GM19328 (cell line): ENCODE data around the gene PRR12.
A peak's percentile ranks its signal among the peaks of the same experiment; 100 is the strongest.

Experiments used
- ATAC-seq: cut with Tn5 transposase; IDR thresholded peaks from one replicate; pipeline ENCODE4 v1.9.1; 2021; ENCODE audit warnings: mild to moderate bottlenecking, moderate library complexity; ENCODE audit not compliant: unreplicated experiment

PRR12 gene

DNA sequence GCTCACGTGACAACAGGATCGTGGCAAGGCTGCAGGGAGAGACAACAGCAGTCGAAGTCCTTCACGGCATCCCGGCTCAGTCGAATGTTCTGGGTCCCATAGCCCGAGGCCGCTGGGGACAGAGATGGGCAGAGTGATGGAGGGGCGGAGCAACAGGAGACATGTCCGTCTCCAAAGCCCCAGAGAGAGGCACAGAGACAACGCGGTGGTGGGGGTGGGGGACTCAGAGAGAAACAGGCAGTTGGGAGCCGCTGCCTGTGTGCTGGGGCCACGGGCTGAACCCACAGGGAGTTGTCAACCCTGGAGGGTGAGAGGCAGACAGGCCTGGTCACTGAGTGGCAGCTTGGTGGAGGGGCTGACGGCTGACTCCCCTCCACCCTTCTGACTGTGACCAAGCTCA lies 31.1 kb upstream of the PRR12 start:
- ATAC-seq, result no peak

DNA sequence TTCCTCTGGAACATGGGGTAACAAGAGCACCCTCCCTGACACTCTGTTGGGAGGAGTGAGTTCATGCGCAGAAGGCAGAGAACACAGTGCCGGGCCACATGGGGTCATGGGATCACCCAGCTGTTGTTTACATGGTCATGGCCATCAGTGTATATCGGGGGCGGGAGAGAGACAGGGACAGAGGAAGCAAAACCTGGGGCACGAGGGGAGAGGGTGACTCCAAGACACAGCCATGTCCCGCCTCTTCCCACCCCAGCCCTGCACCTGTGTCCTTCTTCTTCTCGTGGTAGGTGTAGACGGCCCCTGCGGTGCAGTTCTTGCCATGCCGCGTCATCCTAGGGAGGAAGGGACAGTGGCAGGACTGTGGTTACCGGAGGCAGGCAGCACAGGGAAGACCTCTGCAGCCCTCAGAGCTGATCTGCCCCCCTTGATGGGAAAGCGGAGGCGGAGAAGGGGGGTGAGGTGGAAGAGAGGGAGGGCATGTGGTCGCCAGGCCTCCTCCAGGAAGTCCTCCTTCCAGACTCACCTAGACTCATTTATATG lies 30.6 kb upstream of the PRR12 start:
- ATAC-seq, result no peak

DNA sequence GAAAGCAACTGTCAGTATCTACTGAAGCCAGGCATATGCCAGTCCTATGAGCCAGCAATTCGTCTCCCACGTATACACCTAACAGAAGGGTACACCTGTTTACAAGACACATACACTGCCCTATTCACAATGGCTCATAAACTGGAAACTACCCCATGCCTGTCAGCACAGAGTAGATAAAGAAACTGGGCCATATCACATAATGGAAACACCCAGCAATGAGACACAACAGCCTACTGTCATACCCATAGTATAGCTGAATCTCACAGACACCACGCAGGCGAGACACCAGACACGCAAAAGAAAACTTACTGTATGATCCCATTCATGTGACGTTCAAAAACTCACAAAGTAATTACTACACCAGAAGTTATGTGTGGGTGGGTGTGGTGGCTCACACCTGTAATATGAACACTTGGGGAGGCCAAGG lies 26.4 kb upstream of the PRR12 start:
- no peak for ATAC-seq

DNA sequence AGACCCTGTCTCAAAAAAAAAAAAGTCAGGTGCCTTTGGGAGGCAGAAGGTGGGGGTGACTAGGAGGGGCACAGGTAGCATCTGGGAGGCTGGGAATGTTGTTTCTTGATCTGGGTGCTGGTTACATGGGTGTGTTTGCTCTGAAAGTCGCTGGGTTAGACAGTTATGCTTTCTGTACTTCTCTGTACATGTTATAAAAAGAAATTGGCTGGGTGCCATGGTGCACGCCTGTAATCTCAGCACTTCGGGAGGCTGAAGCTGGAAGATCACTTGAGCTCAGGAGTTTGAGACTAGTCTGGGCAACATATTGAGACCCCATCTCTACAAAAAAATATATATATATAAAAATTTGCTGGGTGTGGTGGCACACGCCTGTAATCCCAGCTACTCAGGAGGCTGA lies 25.7 kb upstream of the PRR12 start:
- ATAC-seq, result no peak

DNA sequence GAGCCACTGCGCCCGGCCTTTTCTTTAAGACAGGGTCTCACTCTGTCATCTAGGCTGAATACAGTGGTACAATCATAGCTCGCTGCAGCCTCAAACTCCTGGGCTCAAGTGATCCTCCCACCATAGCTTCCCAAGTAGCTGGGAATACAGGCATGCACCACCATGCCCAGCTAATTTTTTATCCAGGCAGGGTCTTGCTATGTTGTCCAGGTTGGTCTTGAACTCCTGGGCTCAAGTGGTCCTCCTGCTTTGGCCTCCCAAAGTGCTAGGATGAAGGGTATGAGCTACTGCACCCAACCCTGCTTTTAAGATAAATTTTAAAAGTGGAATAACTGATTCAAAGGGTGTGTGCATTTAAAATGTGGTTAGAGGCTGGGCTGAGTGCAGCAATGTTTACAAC lies 24.7 kb upstream of the PRR12 start:
- no peak for ATAC-seq

- no peak for ATAC-seq
Observed at GRCh38 chr19:49567861-49568441, 23.0 kb upstream of the PRR12 start.

DNA sequence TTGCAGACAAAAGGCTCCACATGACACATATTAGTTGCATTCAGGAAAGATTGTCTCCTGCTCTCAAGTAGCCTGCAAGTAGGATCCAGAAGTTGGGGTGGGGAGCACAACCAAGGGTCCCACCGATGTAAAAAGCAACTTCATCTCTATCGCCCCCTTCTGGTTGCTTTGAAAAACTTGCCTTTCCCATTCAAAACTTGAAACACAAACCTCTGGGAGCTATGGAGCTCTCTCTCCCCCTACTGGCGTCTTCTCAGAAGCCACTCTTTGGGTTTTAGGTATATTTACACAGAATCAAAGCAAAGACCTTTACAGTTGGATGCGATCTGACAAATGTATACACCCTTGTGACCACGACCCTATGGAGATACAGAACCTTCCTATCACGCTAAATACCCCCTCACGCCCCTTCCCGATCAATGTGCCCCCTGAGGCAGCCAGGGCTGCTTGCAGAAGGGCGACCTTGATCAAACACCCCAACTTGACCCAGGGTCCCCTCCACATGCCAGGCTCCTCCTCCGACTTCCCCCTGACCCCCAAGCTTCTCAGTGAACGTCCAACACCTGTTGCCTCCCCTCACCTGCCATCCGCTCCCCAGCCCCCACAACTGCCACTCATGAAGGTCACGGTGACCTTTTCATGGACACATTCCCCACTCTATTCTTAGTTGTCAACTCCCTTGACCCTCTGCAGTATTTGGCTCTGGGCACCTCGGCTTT lies 20.7 kb upstream of the PRR12 start:
- no peak for ATAC-seq

DNA sequence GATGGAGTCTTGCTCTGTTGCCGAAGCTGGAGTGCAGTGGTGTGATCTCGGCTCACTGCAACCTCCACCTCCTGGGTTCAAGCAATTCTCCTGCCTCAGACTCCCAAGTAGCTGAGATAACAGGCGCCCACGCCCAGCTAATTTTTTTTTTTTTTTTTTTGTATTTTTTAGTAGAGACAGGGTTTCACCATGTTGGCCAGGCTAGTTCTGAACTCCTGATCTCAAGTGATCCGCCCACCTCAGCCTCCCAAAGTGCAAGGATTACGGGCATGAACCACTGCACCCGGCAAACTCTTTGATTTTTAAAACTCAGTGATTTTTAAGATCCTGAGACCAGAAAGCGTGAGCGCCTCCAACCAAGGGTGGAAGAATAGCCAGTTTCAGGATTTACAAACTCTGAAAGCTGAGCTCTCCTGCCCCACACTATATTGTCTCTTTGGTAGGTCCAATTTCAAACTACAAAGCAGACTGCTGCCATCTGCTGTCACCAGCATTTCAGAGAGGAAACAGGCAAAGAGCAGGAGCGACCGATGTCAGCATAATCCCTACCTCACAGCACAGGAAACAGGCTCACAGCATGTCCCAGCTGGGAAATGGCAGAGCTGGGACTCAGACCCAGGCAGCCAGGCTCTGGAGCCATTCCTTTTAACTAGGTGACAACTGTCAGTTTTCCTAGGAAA lies 19.8 kb upstream of the PRR12 start:
- no peak for ATAC-seq

DNA sequence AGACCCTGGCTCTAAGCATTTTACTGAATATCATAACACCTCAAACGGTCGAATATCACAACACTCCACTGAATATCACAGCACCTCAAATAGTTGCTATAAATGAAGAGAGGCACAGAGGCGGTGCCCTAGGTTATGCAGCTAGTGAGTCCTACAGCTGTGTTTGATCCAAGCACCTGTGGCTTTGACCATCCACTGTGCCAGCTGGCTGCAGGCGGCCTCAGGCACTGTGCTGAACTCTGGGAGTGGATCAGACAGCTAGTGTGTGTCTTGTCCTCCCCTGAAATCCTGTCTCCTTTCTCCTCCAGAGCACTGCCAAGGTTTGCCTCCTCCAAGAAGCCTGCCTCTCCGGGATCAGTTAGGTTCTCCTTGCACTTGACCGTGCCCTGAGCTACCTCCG lies 18.0 kb upstream of the PRR12 start:
- no peak for ATAC-seq

GRCh38 chr19:49573425-49573824 lies 17.6 kb upstream of the PRR12 start:
- ATAC-seq, result no peak

GRCh38 chr19:49574206-49574755 lies 16.7 kb upstream of the PRR12 start:
- no peak for ATAC-seq

DNA sequence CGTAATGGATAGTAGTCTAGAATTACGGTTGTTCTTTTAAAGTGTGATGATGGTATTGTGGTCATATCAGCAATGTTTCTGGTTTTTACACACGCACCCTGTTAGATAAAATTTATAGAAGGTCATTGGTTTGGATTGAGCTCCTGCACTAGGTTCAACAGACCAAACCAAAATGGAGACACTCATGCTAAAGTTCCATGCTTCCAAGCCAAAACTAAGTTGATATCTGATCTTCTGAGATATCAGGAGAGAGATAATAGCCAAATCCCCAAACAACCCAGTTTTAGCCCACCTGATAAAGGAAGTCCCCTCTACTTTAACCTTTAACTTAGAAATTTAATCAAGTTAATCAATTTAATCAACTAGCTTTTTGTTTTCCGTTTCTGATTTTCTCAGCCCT lies 11.8 kb upstream of the PRR12 start:
- ATAC-seq, result no peak

DNA sequence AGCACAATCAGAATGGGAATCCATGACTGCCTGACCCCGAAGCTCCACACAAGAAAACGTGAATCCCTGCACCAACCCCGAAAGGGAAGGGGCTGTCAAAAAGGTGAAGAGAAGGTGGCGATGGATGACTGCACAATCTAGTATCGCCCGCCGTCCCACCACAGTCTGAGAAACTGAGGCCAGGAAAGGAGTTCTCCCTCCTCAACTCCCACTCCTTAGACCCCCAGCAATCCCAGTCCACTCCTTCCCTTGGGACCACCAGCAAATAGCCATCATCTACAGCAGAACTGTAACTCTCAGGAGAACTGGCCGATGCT lies 11.1 kb upstream of the PRR12 start:
- no peak for ATAC-seq

DNA sequence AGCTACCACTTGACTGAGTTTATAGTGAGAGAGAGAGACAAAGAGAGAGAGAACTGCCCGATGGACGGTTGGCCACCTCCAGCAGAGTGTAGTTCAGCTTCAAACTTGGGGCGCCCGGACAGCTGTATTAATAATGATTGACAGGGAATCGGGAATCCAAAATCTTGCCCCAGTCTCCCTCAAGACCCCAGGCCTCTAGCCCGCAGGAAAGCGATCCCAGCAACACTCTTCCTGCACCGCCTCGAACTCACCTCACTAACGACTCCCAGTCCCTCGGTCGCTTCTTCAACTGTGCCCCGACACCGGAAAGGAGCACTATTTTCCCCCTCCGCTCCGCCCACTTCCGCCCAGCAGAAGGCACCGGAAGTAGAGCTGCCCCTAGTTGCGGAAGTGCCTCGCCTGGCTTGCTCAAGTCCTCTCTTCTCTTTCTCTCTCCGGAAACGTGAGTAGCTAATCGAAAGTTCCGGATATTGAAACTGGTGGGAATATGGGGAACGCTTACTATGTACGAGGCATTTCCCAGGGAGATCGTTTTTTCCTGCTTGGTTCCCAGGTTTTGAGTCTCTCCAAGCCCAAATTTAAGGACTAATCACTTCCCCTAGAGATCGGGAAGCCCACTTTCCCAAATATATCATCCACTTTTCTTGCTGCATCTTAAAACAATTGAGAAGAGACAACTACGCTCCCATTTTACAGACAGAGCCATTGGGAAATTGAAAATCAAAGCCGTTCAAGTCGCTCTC lies 10.5 kb upstream of the PRR12 start, which contains the start of gene NOSIP:
Gene NOSIP, minus strand, starts transcription at position 293 of the 743 bp plus-strand sequence. CDS start 19,865 bp downstream, outside the sequence.
- ATAC-seq, result peak; percentile 73

GRCh38 chr19:49581007-49581508 lies 9.9 kb upstream of the PRR12 start, which contains the start of gene PRRG2:
Gene PRRG2 (plus strand): TSS chr19:49581316. CDS start chr19:49583220, 1,904 bp downstream.
- no peak for ATAC-seq

GRCh38 chr19:49583239-49583638 lies 7.7 kb upstream of the PRR12 start:
- no peak for ATAC-seq

- ATAC-seq, result no peak
Observed at GRCh38 chr19:49585023-49585422, 6.0 kb upstream of the PRR12 start.

DNA sequence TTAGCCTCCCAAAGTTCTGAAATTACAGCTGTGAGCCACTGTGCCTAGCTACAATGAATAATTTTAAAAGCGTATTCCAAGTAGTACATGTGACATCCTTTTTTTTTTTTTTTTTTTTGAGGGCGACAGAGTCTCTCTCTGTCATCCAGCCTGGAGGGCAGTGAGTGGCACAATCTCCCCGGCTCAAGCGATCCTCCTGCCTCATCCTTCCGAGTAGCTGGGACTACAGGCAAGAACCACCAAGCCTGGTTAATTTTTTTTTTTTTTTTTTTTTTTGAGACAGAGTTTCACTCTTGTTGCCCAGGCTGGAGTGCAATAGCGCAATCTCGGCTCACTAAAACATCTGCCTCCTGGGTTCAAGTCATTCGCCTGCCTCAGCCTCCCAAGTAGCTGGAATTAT lies 3.8 kb upstream of the PRR12 start:
- no peak for ATAC-seq

- ATAC-seq, result no peak
Observed at GRCh38 chr19:49588365-49589122, 2.4 kb upstream of the PRR12 start.

- ATAC-seq, result no peak
Observed at GRCh38 chr19:49589502-49589905, 1.5 kb upstream of the PRR12 start.
